ENCODE data around the gene MN1.
A peak's percentile ranks its signal among the peaks of the same experiment; 100 is the strongest.

Gene MN1

DNA sequence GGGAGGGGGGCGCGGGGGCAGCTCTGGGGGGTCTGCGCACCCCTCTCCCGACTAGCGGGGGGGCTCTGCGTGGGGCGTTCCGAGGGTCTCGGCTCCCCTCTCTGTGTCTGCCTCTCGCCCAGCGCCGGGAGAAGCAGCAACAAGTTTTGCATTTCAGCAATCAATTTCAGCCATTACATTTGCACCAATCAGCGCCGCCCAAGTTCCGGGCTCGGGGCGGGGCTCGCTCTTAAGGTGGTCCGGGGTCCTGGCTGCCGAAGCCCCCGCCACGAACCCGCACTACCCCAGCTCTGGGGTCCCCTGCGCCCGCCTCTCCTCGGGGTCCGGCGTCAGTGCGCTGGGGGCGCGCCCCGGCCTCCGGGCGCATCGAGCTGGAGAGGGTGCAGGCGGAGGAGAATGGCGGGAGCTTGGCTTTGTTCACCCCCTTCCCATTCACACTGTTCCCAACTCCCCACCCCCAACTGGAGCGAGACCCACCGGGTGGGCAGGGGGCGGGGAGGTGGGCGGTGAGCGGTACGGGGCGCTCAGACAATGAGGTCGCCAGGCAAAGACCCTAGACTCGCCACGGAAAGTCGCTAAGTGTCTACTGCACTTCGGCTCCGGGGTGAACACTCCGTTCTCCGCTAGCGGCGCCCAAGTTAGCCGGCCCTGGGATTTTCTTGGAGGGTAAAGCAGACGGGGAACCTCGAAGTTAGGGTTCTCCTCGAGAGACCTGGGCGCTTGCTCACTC, at the start of gene MN1:
MN1 (minus strand) TSS at position 141 of the 730 bp plus-strand sequence. CDS start 1,213 bp downstream, outside the sequence.
- peak; percentile 68 for ATAC-seq
- TF ChIP-seq CSDC2 (CRISPR knock-in tag; IDR thresholded peaks at IDR 0.05) (no peak), TOX (CRISPR knock-in tag; IDR thresholded peaks at IDR 0.05; ENCODE audit: borderline replicate concordance) (no peak), ZC3H10 (CRISPR knock-in tag; IDR thresholded peaks at IDR 0.05) (no peak)
- TF ChIP-seq, protein P1, sequence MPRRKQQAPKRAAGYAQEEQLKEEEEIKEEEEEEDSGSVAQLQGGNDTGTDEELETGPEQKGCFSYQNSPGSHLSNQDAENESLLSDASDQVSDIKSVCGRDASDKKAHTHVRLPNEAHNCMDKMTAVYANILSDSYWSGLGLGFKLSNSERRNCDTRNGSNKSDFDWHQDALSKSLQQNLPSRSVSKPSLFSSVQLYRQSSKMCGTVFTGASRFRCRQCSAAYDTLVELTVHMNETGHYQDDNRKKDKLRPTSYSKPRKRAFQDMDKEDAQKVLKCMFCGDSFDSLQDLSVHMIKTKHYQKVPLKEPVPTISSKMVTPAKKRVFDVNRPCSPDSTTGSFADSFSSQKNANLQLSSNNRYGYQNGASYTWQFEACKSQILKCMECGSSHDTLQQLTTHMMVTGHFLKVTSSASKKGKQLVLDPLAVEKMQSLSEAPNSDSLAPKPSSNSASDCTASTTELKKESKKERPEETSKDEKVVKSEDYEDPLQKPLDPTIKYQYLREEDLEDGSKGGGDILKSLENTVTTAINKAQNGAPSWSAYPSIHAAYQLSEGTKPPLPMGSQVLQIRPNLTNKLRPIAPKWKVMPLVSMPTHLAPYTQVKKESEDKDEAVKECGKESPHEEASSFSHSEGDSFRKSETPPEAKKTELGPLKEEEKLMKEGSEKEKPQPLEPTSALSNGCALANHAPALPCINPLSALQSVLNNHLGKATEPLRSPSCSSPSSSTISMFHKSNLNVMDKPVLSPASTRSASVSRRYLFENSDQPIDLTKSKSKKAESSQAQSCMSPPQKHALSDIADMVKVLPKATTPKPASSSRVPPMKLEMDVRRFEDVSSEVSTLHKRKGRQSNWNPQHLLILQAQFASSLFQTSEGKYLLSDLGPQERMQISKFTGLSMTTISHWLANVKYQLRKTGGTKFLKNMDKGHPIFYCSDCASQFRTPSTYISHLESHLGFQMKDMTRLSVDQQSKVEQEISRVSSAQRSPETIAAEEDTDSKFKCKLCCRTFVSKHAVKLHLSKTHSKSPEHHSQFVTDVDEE (CRISPR knock-in tag; IDR thresholded peaks at IDR 0.05): 0 out of 2 replicates have a peak, but pooled peaks have one; percentile 29

DNA sequence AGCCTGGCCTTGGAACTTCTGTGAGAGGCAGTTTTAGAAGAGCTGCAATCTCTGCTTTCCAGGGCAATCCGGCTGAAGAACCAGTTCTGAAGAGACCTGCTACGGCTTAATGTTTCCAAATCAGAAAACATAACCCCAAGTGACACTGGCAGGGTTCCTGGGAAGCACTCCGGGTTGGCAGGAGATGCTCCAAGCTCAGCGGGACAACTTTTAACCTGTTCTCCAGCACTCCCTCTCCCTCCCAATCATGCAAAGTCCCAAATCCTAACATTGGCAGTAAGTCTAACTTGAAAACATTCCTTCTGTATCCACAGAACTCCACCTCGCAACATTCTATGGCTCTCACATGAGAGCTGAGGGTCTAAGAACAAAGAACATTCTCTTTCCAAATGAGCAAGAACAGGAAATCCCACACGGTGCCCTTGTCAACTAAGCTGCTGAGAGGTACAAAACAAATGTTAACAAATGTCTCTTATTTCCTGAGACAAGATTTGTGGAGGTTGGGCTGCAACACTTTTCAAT, 48.5 kb upstream of the MN1 start:
- no peak for ATAC-seq
- TF ChIP-seq TCF4 (CRISPR knock-in tag; IDR thresholded peaks at IDR 0.05; ENCODE audit: borderline replicate concordance): no peak
- TF ChIP-seq ZNF70 (CRISPR knock-in tag; IDR thresholded peaks at IDR 0.05): no peak
- TF ChIP-seq, protein P2, sequence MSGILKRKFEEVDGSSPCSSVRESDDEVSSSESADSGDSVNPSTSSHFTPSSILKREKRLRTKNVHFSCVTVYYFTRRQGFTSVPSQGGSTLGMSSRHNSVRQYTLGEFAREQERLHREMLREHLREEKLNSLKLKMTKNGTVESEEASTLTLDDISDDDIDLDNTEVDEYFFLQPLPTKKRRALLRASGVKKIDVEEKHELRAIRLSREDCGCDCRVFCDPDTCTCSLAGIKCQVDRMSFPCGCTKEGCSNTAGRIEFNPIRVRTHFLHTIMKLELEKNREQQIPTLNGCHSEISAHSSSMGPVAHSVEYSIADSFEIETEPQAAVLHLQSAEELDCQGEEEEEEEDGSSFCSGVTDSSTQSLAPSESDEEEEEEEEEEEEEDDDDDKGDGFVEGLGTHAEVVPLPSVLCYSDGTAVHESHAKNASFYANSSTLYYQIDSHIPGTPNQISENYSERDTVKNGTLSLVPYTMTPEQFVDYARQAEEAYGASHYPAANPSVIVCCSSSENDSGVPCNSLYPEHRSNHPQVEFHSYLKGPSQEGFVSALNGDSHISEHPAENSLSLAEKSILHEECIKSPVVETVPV (CRISPR knock-in tag; IDR thresholded peaks at IDR 0.05): no peak

DNA sequence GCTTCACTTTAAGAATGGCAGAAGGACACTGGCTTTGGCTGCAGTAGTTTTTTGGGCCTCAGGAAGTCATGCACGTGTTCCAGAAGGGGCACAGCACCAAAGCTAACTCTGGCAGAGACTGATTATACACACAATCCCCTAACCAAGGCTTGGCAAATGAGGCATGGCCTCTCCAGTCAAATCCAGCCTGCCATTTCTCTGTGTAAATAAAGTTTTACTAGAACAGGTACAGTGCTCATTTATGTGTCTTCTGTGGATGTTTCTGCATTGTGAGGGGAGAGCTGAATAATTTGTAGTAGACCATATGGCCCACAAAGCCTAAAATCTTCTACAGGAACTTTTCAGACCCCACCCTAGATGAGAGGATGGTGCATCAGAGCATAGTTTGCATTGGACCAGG, 46.4 kb upstream of the MN1 start:
- TF ChIP-seq RARB (CRISPR knock-in tag; IDR thresholded peaks at IDR 0.05) (no peak), ZNF565 (CRISPR knock-in tag; conservative IDR thresholded peaks at IDR 0.05; ENCODE audit: low read depth) (no peak), ZFP30 (CRISPR knock-in tag; IDR thresholded peaks at IDR 0.05) (no peak), ISL1 (CRISPR knock-in tag; IDR thresholded peaks at IDR 0.05) (no peak)
- TF ChIP-seq, protein P3, sequence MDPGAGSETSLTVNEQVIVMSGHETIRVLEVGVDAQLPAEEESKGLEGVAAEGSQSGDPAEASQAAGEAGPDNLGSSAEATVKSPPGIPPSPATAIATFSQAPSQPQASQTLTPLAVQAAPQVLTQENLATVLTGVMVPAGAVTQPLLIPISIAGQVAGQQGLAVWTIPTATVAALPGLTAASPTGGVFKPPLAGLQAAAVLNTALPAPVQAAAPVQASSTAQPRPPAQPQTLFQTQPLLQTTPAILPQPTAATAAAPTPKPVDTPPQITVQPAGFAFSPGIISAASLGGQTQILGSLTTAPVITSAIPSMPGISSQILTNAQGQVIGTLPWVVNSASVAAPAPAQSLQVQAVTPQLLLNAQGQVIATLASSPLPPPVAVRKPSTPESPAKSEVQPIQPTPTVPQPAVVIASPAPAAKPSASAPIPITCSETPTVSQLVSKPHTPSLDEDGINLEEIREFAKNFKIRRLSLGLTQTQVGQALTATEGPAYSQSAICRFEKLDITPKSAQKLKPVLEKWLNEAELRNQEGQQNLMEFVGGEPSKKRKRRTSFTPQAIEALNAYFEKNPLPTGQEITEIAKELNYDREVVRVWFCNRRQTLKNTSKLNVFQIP (CRISPR knock-in tag; IDR thresholded peaks at IDR 0.05; ENCODE audit: borderline replicate concordance, low read depth): no peak
- ATAC-seq: no peak

DNA sequence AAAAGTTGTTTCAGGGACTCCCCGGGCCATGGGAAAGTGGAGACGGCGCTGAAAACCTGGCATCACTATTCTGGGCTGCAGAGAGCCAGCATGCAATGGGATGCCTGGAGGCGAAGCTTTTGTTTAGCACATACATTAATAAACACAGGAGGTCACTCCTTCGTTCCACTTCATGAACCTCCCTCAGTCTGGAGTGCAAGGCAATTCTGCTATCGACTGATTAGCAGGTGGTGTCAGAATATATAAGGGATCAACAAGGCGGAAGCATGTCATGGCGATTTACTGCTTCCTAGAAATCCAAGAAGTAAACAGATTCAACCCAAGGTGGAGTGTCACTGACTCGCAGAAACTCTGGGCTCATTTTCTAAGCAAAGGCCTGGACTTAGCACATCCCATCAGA, 45.4 kb upstream of the MN1 start:
- ATAC-seq: no peak
- TF ChIP-seq CSDC2 (CRISPR knock-in tag; IDR thresholded peaks at IDR 0.05): no peak
- TF ChIP-seq, protein P2 (CRISPR knock-in tag; IDR thresholded peaks at IDR 0.05): no peak
- TF ChIP-seq GLIS3 (CRISPR knock-in tag; IDR thresholded peaks at IDR 0.05): no peak
- no peak for TF ChIP-seq SNAI2 (CRISPR knock-in tag; IDR thresholded peaks at IDR 0.05)
- no peak for TF ChIP-seq BACH2 (CRISPR knock-in tag; IDR thresholded peaks at IDR 0.05; ENCODE audit: borderline replicate concordance)
- no peak for TF ChIP-seq RARB (CRISPR knock-in tag; IDR thresholded peaks at IDR 0.05)
- TF ChIP-seq, protein P4, sequence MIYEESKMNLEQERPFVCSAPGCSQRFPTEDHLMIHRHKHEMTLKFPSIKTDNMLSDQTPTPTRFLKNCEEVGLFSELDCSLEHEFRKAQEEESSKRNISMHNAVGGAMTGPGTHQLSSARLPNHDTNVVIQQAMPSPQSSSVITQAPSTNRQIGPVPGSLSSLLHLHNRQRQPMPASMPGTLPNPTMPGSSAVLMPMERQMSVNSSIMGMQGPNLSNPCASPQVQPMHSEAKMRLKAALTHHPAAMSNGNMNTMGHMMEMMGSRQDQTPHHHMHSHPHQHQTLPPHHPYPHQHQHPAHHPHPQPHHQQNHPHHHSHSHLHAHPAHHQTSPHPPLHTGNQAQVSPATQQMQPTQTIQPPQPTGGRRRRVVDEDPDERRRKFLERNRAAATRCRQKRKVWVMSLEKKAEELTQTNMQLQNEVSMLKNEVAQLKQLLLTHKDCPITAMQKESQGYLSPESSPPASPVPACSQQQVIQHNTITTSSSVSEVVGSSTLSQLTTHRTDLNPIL (CRISPR knock-in tag; IDR thresholded peaks at IDR 0.05; ENCODE audit: low read depth): no peak
- TF ChIP-seq, protein P1 (CRISPR knock-in tag; IDR thresholded peaks at IDR 0.05): no peak
- TF ChIP-seq ISL1 (CRISPR knock-in tag; IDR thresholded peaks at IDR 0.05): no peak
- TF ChIP-seq, protein P3 (CRISPR knock-in tag; IDR thresholded peaks at IDR 0.05; ENCODE audit: borderline replicate concordance, low read depth): no peak
- no peak for TF ChIP-seq TCF4 (CRISPR knock-in tag; IDR thresholded peaks at IDR 0.05; ENCODE audit: borderline replicate concordance)
- TF ChIP-seq ESRRG (CRISPR knock-in tag; IDR thresholded peaks at IDR 0.05): no peak
- TF ChIP-seq ARNTL (CRISPR knock-in tag; IDR thresholded peaks at IDR 0.05; ENCODE audit: borderline replicate concordance, low read depth): no peak
- no peak for TF ChIP-seq ZFP30 (CRISPR knock-in tag; IDR thresholded peaks at IDR 0.05)
- TF ChIP-seq ZFP3 (CRISPR knock-in tag; IDR thresholded peaks at IDR 0.05): no peak
- TF ChIP-seq PPARA (CRISPR knock-in tag; IDR thresholded peaks at IDR 0.05; ENCODE audit: borderline replicate concordance): no peak
- no peak for TF ChIP-seq ZNF8 (CRISPR knock-in tag; IDR thresholded peaks at IDR 0.05)
- TF ChIP-seq ZNF565 (CRISPR knock-in tag; conservative IDR thresholded peaks at IDR 0.05; ENCODE audit: low read depth): no peak

All from SK-N-SH treated with all-trans-retinoic acid at 6 μM for 48 hours (cell line).